HUES64 (cell line): ENCODE results near the gene VEGFA.

ENCODE experiments used
- H3K27ac ChIP-seq: 2 replicates; pipeline ENCODE4 v1.7.0; 2013; ENCODE audit warnings: low read depth, low read length, inconsistent platforms
- H3K27me3 ChIP-seq: 2 replicates; pipeline ENCODE4 v1.6.1; 2013; ENCODE audit warnings: mild to moderate bottlenecking, low read length; ENCODE audit not compliant: insufficient read depth
- H3K36me3 ChIP-seq: 2 replicates; pipeline ENCODE4 v1.6.1; 2013; ENCODE audit warnings: mild to moderate bottlenecking, low read length; ENCODE audit not compliant: insufficient read depth
- H3K4me1 ChIP-seq: 2 replicates; pipeline ENCODE4 v1.6.1; 2013; ENCODE audit warnings: mild to moderate bottlenecking, low read length, moderate library complexity; ENCODE audit not compliant: insufficient read depth
- H3K4me3 ChIP-seq: 2 replicates; pipeline ENCODE4 v1.5.1; 2013; ENCODE audit warnings: mild to moderate bottlenecking, low read length, moderate library complexity
- H3K9ac ChIP-seq: 2 replicates; pipeline ENCODE4 v1.6.1; 2013; ENCODE audit warnings: mild to moderate bottlenecking, low read depth, low read length
- H3K9me3 ChIP-seq: 2 replicates; pipeline ENCODE4 v1.6.1; 2013; ENCODE audit warnings: low read depth, low read length; ENCODE audit not compliant: insufficient read depth
- WGBS: fragments of 150-250, 120-280 bp; methylation state at CpG from one replicate; pipeline ENCODE4 v1.1.7; 2013; ENCODE audit warnings: missing lambda C conversion rate; 5-methylcytosine and 5-hydroxymethylcytosine counted together

VEGFA gene

GRCh38 chr6:43761666-43762409 lies 8.2 kb upstream of the VEGFA start:
- no peak overlapping the region for H3K9ac ChIP-seq
- no peak overlapping the region for H3K27ac ChIP-seq
- 0 out of 2 replicates have a peak, but pooled peaks cover 7% of the 10 kb centered on the region for H3K27me3 ChIP-seq
- H3K9me3 ChIP-seq: no peaks in the 10 kb centered on the region
- H3K36me3 ChIP-seq: no peaks in the 10 kb centered on the region
- 91% methylated on average over 9 of the region's 9 CpGs for WGBS
- no peak overlapping the region for H3K4me3 ChIP-seq
- H3K4me1 ChIP-seq: peaks cover 21% of the 10 kb centered on the region

DNA sequence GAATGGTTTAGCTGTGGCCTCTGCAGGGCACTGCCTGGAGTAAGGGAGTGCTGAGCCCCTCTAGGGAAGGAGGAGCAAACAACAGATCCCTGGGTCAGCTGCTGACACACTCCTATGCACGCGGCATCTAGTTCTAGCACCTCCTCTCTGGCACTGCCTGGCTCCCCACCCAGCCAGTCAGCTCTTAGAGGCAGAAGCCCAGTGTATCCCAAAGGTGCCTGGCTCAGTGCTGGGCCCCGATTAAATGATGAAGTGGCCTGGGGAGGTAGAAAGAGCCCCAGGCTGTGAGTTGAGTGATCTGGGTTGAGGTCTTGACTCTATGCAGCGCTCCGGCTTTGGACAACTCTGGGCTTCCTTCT lies 7.6 kb upstream of the VEGFA start:
- no peaks in the 10 kb centered on the region for H3K36me3 ChIP-seq
- 93% methylated on average over 5 of the region's 5 CpGs for WGBS

GRCh38 chr6:43762966-43763695 lies 6.9 kb upstream of the VEGFA start:
- Histone ChIP-seq H3K4me1 (peaks cover 27% of the 10 kb centered on the region), H3K27me3 (0 out of 2 replicates have a peak, but pooled peaks cover 7% of the 10 kb centered on the region), H3K4me3 (no peak overlapping the region), H3K36me3 (no peaks in the 10 kb centered on the region), H3K9me3 (no peaks in the 10 kb centered on the region), H3K9ac (no peak overlapping the region), H3K27ac (no peak overlapping the region)
- 78% methylated on average over 5 of the region's 6 CpGs for WGBS

More for the DNA sequence above, 7.6 kb upstream of the VEGFA start:
- peaks cover 25% of the 10 kb centered on the region for H3K4me1 ChIP-seq
- no peak overlapping the region for H3K4me3 ChIP-seq
- H3K27ac ChIP-seq: no peak overlapping the region
- no peak overlapping the region for H3K9ac ChIP-seq
- no peaks in the 10 kb centered on the region for H3K9me3 ChIP-seq
- 0 out of 2 replicates have a peak, but pooled peaks cover 7% of the 10 kb centered on the region for H3K27me3 ChIP-seq

- 91% methylated on average over 7 of the region's 7 CpGs for whole genome bisulfite sequencing
- Histone ChIP-seq H3K27me3 (0 out of 2 replicates have a peak, but pooled peaks cover 7% of the 10 kb centered on the region), H3K4me1 (peaks cover 21% of the 10 kb centered on the region)
These were observed 6.0 kb upstream of the VEGFA start for GRCh38 chr6:43763812-43764522.

DNA sequence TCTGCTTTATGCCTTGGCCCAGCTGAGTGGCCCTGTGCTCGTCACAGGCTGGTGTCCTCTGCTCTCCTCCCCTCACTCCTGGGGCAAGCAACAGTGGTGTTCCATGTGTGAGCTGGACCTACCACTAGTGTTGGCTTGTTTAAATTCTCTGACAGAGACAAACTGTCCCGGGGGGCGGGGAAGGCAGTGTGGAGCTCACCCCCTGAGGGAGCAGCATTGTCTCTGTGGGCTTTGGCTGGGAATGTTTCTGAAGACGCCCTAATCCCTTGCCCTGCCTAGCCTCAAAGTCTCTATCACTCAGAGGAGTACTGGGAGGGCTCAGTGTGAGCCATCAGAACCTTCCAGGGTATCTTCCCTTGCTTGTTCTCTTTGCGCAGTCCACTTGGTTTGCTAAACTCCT lies 5.2 kb upstream of the VEGFA start:
- no peak overlapping the region for H3K27ac ChIP-seq
- H3K9me3 ChIP-seq: no peaks in the 10 kb centered on the region
- H3K27me3 ChIP-seq: 0 out of 2 replicates have a peak, but pooled peaks cover 7% of the 10 kb centered on the region
- no peaks in the 10 kb centered on the region for H3K36me3 ChIP-seq
- WGBS: 56% methylated on average over 5 of the region's 5 CpGs
- H3K9ac ChIP-seq: no peak overlapping the region
- H3K4me3 ChIP-seq: no peak overlapping the region
- H3K4me1 ChIP-seq: peaks cover 16% of the 10 kb centered on the region

More at GRCh38 chr6:43763812-43764522, 6.0 kb upstream of the VEGFA start:
- Histone ChIP-seq H3K4me3 (no peak overlapping the region), H3K36me3 (no peaks in the 10 kb centered on the region), H3K27ac (no peak overlapping the region), H3K9ac (no peak overlapping the region), H3K9me3 (no peaks in the 10 kb centered on the region)

- Histone ChIP-seq H3K36me3 (no peaks in the 10 kb centered on the region), H3K9me3 (no peaks in the 10 kb centered on the region), H3K27ac (no peak overlapping the region), H3K4me3 (no peak overlapping the region), H3K27me3 (0 out of 2 replicates have a peak, but pooled peaks cover 7% of the 10 kb centered on the region), H3K4me1 (peaks cover 16% of the 10 kb centered on the region), H3K9ac (no peak overlapping the region)
These were observed 4.1 kb upstream of the VEGFA start for GRCh38 chr6:43765776-43766499.

- Histone ChIP-seq H3K27ac (no peak overlapping the region), H3K36me3 (no peaks in the 10 kb centered on the region), H3K4me3 (no peak overlapping the region), H3K9me3 (no peaks in the 10 kb centered on the region), H3K27me3 (0 out of 2 replicates have a peak, but pooled peaks cover 7% of the 10 kb centered on the region), H3K9ac (no peak overlapping the region), H3K4me1 (peaks cover 16% of the 10 kb centered on the region)
- no CpG with 5 or more reads among the region's 1 CpG for WGBS
These were observed 3.5 kb upstream of the VEGFA start for GRCh38 chr6:43766500-43766853.

DNA sequence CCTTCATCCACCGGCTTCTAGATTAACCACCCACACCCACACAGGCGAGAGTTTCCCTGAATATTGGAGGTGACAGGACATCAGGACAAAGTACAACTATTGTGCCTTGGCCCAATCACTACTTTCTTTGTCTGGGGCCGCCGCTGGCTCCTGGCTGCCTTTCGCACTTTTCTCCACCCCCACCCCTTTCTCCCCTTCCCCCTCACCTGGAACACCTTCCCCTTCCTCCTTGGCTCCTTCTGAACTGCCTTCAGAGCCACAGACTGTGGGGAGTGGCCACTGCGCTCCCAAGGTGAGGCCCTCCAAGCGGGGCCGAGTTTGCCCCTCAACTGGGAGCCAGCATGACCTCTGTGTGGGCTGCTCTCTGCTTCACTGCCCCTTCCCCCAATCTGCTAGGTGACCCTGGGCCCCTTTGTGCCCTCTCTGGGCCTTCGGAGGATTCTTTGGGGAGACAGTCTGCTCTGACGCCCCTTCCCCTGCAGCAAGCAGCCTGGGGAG lies 3.0 kb upstream of the VEGFA start:
- no peak overlapping the region for H3K27ac ChIP-seq
- H3K27me3 ChIP-seq: 0 out of 2 replicates have a peak, but pooled peaks cover 7% of the 10 kb centered on the region
- 60% methylated on average over 10 of the region's 10 CpGs for WGBS
- H3K9me3 ChIP-seq: no peaks in the 10 kb centered on the region
- no peaks in the 10 kb centered on the region for H3K36me3 ChIP-seq
- peaks cover 16% of the 10 kb centered on the region for H3K4me1 ChIP-seq
- H3K9ac ChIP-seq: no peak overlapping the region
- no peak overlapping the region for H3K4me3 ChIP-seq

- 84% methylated on average over 8 of the region's 8 CpGs for WGBS
- Histone ChIP-seq H3K36me3 (no peaks in the 10 kb centered on the region), H3K4me1 (peaks cover 16% of the 10 kb centered on the region), H3K27me3 (0 out of 2 replicates have a peak, but pooled peaks cover 7% of the 10 kb centered on the region), H3K27ac (no peak overlapping the region), H3K9ac (no peak overlapping the region), H3K4me3 (no peak overlapping the region), H3K9me3 (no peaks in the 10 kb centered on the region)
These were observed 2.2 kb upstream of the VEGFA start for GRCh38 chr6:43767553-43768505.

- no peak overlapping the region for H3K27ac ChIP-seq
- 100% methylated on average over 1 of the region's 1 CpG for WGBS
- no peak overlapping the region for H3K9ac ChIP-seq
- no peak overlapping the region for H3K4me3 ChIP-seq
- no peaks in the 10 kb centered on the region for H3K9me3 ChIP-seq
- H3K4me1 ChIP-seq: peaks cover 16% of the 10 kb centered on the region
- H3K27me3 ChIP-seq: 0 out of 2 replicates have a peak, but pooled peaks cover 7% of the 10 kb centered on the region
- no peaks in the 10 kb centered on the region for H3K36me3 ChIP-seq
These were observed 1.5 kb upstream of the VEGFA start for GRCh38 chr6:43768506-43768860.
